Activated T-helper 1 cell treated with anti-CD3 and anti-CD28 coated beads, Interleukin-12 subunit alpha, Interleukin-12 subunit beta, Interleukin-2, Interleukin-4 antibody, amounts not matched to agents 30 ng/mL and 10 ng/mL and 1 ng/mL, durations not matched to agents 14 hours and 24 hours and 36 hours (primary cell): ENCODE data around the gene IFITM10. TPM values are rescaled to one million over a fixed set of nuclear protein-coding genes. Genes with fewer than 3 reads are reported as not detected.

Source experiments
- DNase-seq: peaks from one replicate; pipeline ENCODE4 v3.0.0; 2021; ENCODE audit warnings: low spot score
- H3K27ac Mint-ChIP-seq: one replicate; pipeline ENCODE4 v1.8.0; 2021; ENCODE audit warnings: mild to moderate bottlenecking, mixed read lengths
- H3K27me3 Mint-ChIP-seq: one replicate; pipeline ENCODE4 v1.8.0; 2022; ENCODE audit warnings: mild to moderate bottlenecking, moderate library complexity, mixed read lengths; ENCODE audit not compliant: insufficient read depth
- H3K36me3 Mint-ChIP-seq: one replicate; pipeline ENCODE4 v1.8.0; 2021; ENCODE audit warnings: low read depth, mixed read lengths
- H3K4me1 Mint-ChIP-seq: one replicate; pipeline ENCODE4 v1.8.0; 2021; ENCODE audit warnings: low read depth, mixed read lengths
- H3K4me3 Mint-ChIP-seq: one replicate; pipeline ENCODE4 v1.8.0; 2021; ENCODE audit warnings: mild to moderate bottlenecking, moderate library complexity, mixed read lengths
- H3K9me3 Mint-ChIP-seq: one replicate; pipeline ENCODE4 v1.8.0; 2021; ENCODE audit warnings: mixed read lengths
- intact Hi-C: fragments of 100-400 bp; cut with micrococcal nuclease; formaldehyde crosslinking; loops from one replicate; pipeline ENCODE4 v1.15.1; 2024
- total RNA-seq: library from RNA; stranded (reverse); gene quantifications from 2 replicates; pipeline ENCODE4 v1.2.3, GENCODE V29; 2022

The IFITM10 gene
- total RNA-seq, 1 donor from 2014 or later: 0.52 TPM

- DNase-seq: no peak
- Mint-ChIP-seq H3K36me3 (no peaks in the 10 kb centered on the region), H3K4me1 (no peaks in the 10 kb centered on the region), H3K27me3 (no peaks in the 10 kb centered on the region), H3K4me3 (no peak overlapping the region), H3K27ac (no peak overlapping the region), H3K9me3 (no peaks in the 10 kb centered on the region)
- intact Hi-C loops: no loop called here
Observed at GRCh38 chr11:1782031-1782590, 31.7 kb upstream of the IFITM10 start.

GRCh38 chr11:1781593-1781975 is 31.2 kb upstream of the IFITM10 start:
- intact Hi-C loops: no loop called here
- no peaks in the 10 kb centered on the region for H3K9me3 Mint-ChIP-seq
- no peak overlapping the region for H3K4me3 Mint-ChIP-seq

GRCh38 chr11:1780700-1781592 is 30.6 kb upstream of the IFITM10 start:
- Mint-ChIP-seq H3K4me3 (no peak overlapping the region), H3K9me3 (no peaks in the 10 kb centered on the region), H3K36me3 (no peaks in the 10 kb centered on the region), H3K27ac (no peak overlapping the region), H3K4me1 (no peaks in the 10 kb centered on the region), H3K27me3 (no peaks in the 10 kb centered on the region)
- no peak for DNase-seq
- intact Hi-C loops: no loop called here

More at GRCh38 chr11:1781593-1781975, 31.2 kb upstream of the IFITM10 start:
- Mint-ChIP-seq H3K27me3 (no peaks in the 10 kb centered on the region), H3K27ac (no peak overlapping the region), H3K36me3 (no peaks in the 10 kb centered on the region), H3K4me1 (no peaks in the 10 kb centered on the region)
- DNase-seq: no peak

- no peaks in the 10 kb centered on the region for H3K9me3 Mint-ChIP-seq
- intact Hi-C loops: no loop called here
- H3K36me3 Mint-ChIP-seq: no peaks in the 10 kb centered on the region
- H3K4me3 Mint-ChIP-seq: no peak overlapping the region
- H3K27ac Mint-ChIP-seq: no peak overlapping the region
- H3K4me1 Mint-ChIP-seq: no peaks in the 10 kb centered on the region
- H3K27me3 Mint-ChIP-seq: peaks cover under 1% of the 10 kb centered on the region
- DNase-seq: no peak
Observed at GRCh38 chr11:1779806-1780699, 29.7 kb upstream of the IFITM10 start.

- no peaks in the 10 kb centered on the region for H3K9me3 Mint-ChIP-seq
- no peak overlapping the region for H3K27ac Mint-ChIP-seq
- intact Hi-C loops: no loop called here
- H3K27me3 Mint-ChIP-seq: peaks cover 4% of the 10 kb centered on the region
- H3K4me3 Mint-ChIP-seq: no peak overlapping the region
- no peaks in the 10 kb centered on the region for H3K4me1 Mint-ChIP-seq
- no peak for DNase-seq
- no peaks in the 10 kb centered on the region for H3K36me3 Mint-ChIP-seq
Observed at GRCh38 chr11:1779034-1779805, 28.8 kb upstream of the IFITM10 start.

GRCh38 chr11:1778141-1778911 is 27.9 kb upstream of the IFITM10 start:
- intact Hi-C loops: no loop called here
- Mint-ChIP-seq H3K27ac (no peak overlapping the region), H3K36me3 (no peaks in the 10 kb centered on the region), H3K4me1 (peaks cover 7% of the 10 kb centered on the region), H3K4me3 (no peak overlapping the region), H3K9me3 (no peaks in the 10 kb centered on the region), H3K27me3 (peaks cover 4% of the 10 kb centered on the region)
- DNase-seq: no peak

- H3K27ac Mint-ChIP-seq: no peak overlapping the region
- DNase-seq: no peak
- peaks cover 4% of the 10 kb centered on the region for H3K27me3 Mint-ChIP-seq
- H3K36me3 Mint-ChIP-seq: no peaks in the 10 kb centered on the region
- intact Hi-C loops: no loop called here
- H3K4me3 Mint-ChIP-seq: no peak overlapping the region
- H3K4me1 Mint-ChIP-seq: peaks cover 11% of the 10 kb centered on the region
- H3K9me3 Mint-ChIP-seq: no peaks in the 10 kb centered on the region
Observed at GRCh38 chr11:1777737-1778136, 27.3 kb upstream of the IFITM10 start.

- no peaks in the 10 kb centered on the region for H3K9me3 Mint-ChIP-seq
- H3K27ac Mint-ChIP-seq: no peak overlapping the region
- no peak for DNase-seq
- H3K4me1 Mint-ChIP-seq: peaks cover 17% of the 10 kb centered on the region
- H3K36me3 Mint-ChIP-seq: no peaks in the 10 kb centered on the region
- intact Hi-C loops: no loop called here
- peaks cover 4% of the 10 kb centered on the region for H3K27me3 Mint-ChIP-seq
- H3K4me3 Mint-ChIP-seq: no peak overlapping the region
Observed at GRCh38 chr11:1776944-1777715, 26.7 kb upstream of the IFITM10 start.

- Mint-ChIP-seq H3K9me3 (no peaks in the 10 kb centered on the region), H3K4me1 (peaks cover 21% of the 10 kb centered on the region), H3K27me3 (peaks cover 4% of the 10 kb centered on the region), H3K4me3 (no peak overlapping the region), H3K27ac (no peak overlapping the region), H3K36me3 (no peaks in the 10 kb centered on the region)
- intact Hi-C loops: no loop called here
- no peak for DNase-seq
Observed at GRCh38 chr11:1776331-1776851, 26.0 kb upstream of the IFITM10 start.

GRCh38 chr11:1774886-1775285 is 24.5 kb upstream of the IFITM10 start:
- Mint-ChIP-seq H3K4me1 (peaks cover 27% of the 10 kb centered on the region), H3K36me3 (no peaks in the 10 kb centered on the region)

GRCh38 chr11:1773994-1774550 is 23.7 kb upstream of the IFITM10 start:
- Mint-ChIP-seq H3K9me3 (no peaks in the 10 kb centered on the region), H3K27ac (peak overlapping the region; percentile 26), H3K4me1 (peaks cover 27% of the 10 kb centered on the region), H3K4me3 (no peak overlapping the region), H3K36me3 (no peaks in the 10 kb centered on the region), H3K27me3 (peaks cover 4% of the 10 kb centered on the region)
- intact Hi-C loops: loop anchor here (5.0 kb wide), 1 partner anchor 72 kb away; no protein-coding TSS in a partner anchor
- no peak for DNase-seq

More at GRCh38 chr11:1774886-1775285, 24.5 kb upstream of the IFITM10 start:
- intact Hi-C loops: loop anchor here (5.0 kb wide), 1 partner anchor 73 kb away; no protein-coding TSS in a partner anchor
- DNase-seq: no peak
- H3K27ac Mint-ChIP-seq: no peak overlapping the region
- no peak overlapping the region for H3K4me3 Mint-ChIP-seq
- H3K27me3 Mint-ChIP-seq: peaks cover 4% of the 10 kb centered on the region
- no peaks in the 10 kb centered on the region for H3K9me3 Mint-ChIP-seq
